Measurements from ENCODE around the gene KDM3B. TPM values are rescaled to one million over a fixed set of nuclear protein-coding genes. Genes with fewer than 3 reads are reported as not detected.

The KDM3B gene
- total RNA-seq, 1 experiment from 2014 or later: 89.2 TPM

- H3K9me3 Mint-ChIP-seq: no peaks in the 10 kb centered on the region
- Histone ChIP-seq H2AFZ (ENCODE audit: low read length) (peak within 1 kb of the TSS; percentile 88), H3K79me2 (ENCODE audit: insufficient read depth, low read length) (peaks cover 2% of the 10 kb centered on the region; the same call in 1 of the 2 replicates), H3K9ac (ENCODE audit: extremely low read depth, insufficient read length, low read length) (peak within 1 kb of the TSS; percentile 93), H3K23ac (ENCODE audit: insufficient read length, low read depth, low read length) (no peak within 1 kb of the TSS), H2BK12ac (ENCODE audit: insufficient read length, low read depth, low read length) (no peak within 1 kb of the TSS), H3K18ac (ENCODE audit: insufficient read length, low read depth, low read length) (peak within 1 kb of the TSS; percentile 62), H4K20me1 (ENCODE audit: control insufficient read depth, insufficient read depth, insufficient read length) (no peaks in the 10 kb centered on the region), H2BK120ac (ENCODE audit: low read depth, low read length, poor library complexity, severe bottlenecking) (no peak within 1 kb of the TSS), H4K8ac (replicated peaks; ENCODE audit: insufficient read length, low read depth, low read length) (no peak within 1 kb of the TSS), H3K23me2 (ENCODE audit: insufficient read length, low read depth, low read length, poor library complexity, severe bottlenecking) (peaks cover 11% of the 10 kb centered on the region), H2BK5ac (ENCODE audit: insufficient read length, low read length) (no peak within 1 kb of the TSS), H3K27ac (ENCODE audit: insufficient read length, low read depth, low read length) (peak within 1 kb of the TSS; percentile 49), H3K14ac (ENCODE audit: insufficient read depth, low read length) (peak within 1 kb of the TSS; percentile 77), H3T11ph (ENCODE audit: low read length) (no peak within 1 kb of the TSS), H4K91ac (ENCODE audit: insufficient read length, low read depth, low read length) (no peak within 1 kb of the TSS), H3K56ac (ENCODE audit: insufficient read length, low read depth, low read length) (no peak within 1 kb of the TSS), H4K5ac (ENCODE audit: insufficient read length, low read depth, low read length) (no peak within 1 kb of the TSS), H3K4me1 (ENCODE audit: insufficient read depth, low read length) (no peaks in the 10 kb centered on the region; the same call in 1 of the 2 replicates), H3K4ac (ENCODE audit: low read depth, low read length) (no peak within 1 kb of the TSS), H2AK5ac (ENCODE audit: insufficient read length, low read length) (no peak within 1 kb of the TSS), H2BK15ac (ENCODE audit: low read depth, low read length) (no peak within 1 kb of the TSS), H3K4me2 (ENCODE audit: insufficient read depth, insufficient read length, low read length) (peak within 1 kb of the TSS; percentile 89), H3K79me1 (ENCODE audit: insufficient read depth, low read depth, low read length, poor library complexity, severe bottlenecking) (peaks cover 3% of the 10 kb centered on the region), H2BK20ac (ENCODE audit: low read depth, low read length, poor library complexity, severe bottlenecking) (no peak within 1 kb of the TSS), H3K9me3 (ENCODE audit: control insufficient read depth, low read depth, low read length) (no peaks in the 10 kb centered on the region), H3K27me3 (ENCODE audit: insufficient read depth, low read length) (no peaks in the 10 kb centered on the region)
- peaks cover 14 to 19% of the 10 kb centered on the region in 2 experiments for H3K4me1 Mint-ChIP-seq
- peak within 1 kb of the TSS; percentile 82 to 89 for H3K4me3 Mint-ChIP-seq
- H3K36me3 Mint-ChIP-seq (ENCODE audit: insufficient read depth in 1 of 3, low read depth in 3 of 3): peaks cover 0 to 18% (median 11%) of the 10 kb centered on the region in 3 experiments; a peak in 6 of 7 replicates
- H3K27ac Mint-ChIP-seq: peak within 1 kb of the TSS; percentile 98 to 99 (median 99)
- H3K27me3 Mint-ChIP-seq (ENCODE audit: low read depth): no peaks in the 10 kb centered on the region
- DNase-seq: peak; percentile 99
- no peak for TF ChIP-seq CTCF (conservative IDR thresholded peaks at IDR 0.05)
- WGBS (ENCODE audit: extremely low coverage, insufficient read length, low lambda C conversion rate): no CpG with 5 or more reads among the region's 55 CpGs
These were observed 20.8 kb upstream of the KDM3B start, which contains the start of gene CDC25C for GRCh38 chr5:138331449-138332368. CDC25C (minus strand) TSS chr5:138331804; CDS start chr5:138331180, 624 bp downstream.
